IMR-90 (cell line): ENCODE measurements around the gene SLIT3. TPM values are rescaled to one million over a fixed set of nuclear protein-coding genes. Genes with fewer than 3 reads are reported as not detected.

Source experiments
- ATAC-seq: fragments of 200-7000 bp; cut with Tn5 transposase; 2 replicates; pipeline ENCODE4 v1.9.1; 2020; ENCODE audit warnings: low read depth, mild to moderate bottlenecking, moderate library complexity
- BruUV-seq: library from RNA; stranded (reverse); fragments of 400-500 nt; replicated peaks from 2 replicates; lab custom pipeline; 2021; lab: Mats Ljungman, UMichigan
- CTCF ChIA-PET: fragments of 300-600 bp; formaldehyde crosslinking; extraction: SDS; loops from one replicate; lab custom pipeline; 2021; ENCODE audit warnings: antibody characterized with exemption; lab: Yijun Ruan, JAX
- POLR2A ChIA-PET: fragments of 300-600 bp; sonication (Branson Sonifier 250); formaldehyde crosslinking; loops from one replicate; lab custom pipeline; 2022; ENCODE audit warnings: antibody characterized with exemption; ENCODE audit not compliant: unreplicated experiment; lab: Charles Lee
- DNase-seq: peaks from one replicate; pipeline ENCODE4 v3.0.0; 2013
- H2AFZ ChIP-seq: replicated peaks from 2 replicates; pipeline ENCODE3; 2013; ENCODE audit warnings: low read length, mild to moderate bottlenecking; ENCODE audit not compliant: poor library complexity
- H2AK5ac ChIP-seq: 2 replicates; pipeline ENCODE4 v1.6.1; 2013; ENCODE audit warnings: low read depth, low read length, inconsistent platforms
- H2AK9ac ChIP-seq: replicated peaks from 2 replicates; pipeline ENCODE3; 2013; ENCODE audit warnings: mild to moderate bottlenecking, low read depth, low read length, moderate library complexity; ENCODE audit not compliant: poor library complexity
- H2BK120ac ChIP-seq: 2 replicates; pipeline ENCODE4 v1.6.1; 2013; ENCODE audit warnings: low read depth, low read length, inconsistent platforms
- H2BK15ac ChIP-seq: 3 replicates; pipeline ENCODE4 v1.6.1; 2013; ENCODE audit warnings: low read depth, low read length, inconsistent platforms
- H2BK20ac ChIP-seq: 2 replicates; pipeline ENCODE4 v1.6.1; 2013; ENCODE audit warnings: low read depth, mild to moderate bottlenecking, inconsistent platforms, low read length, moderate library complexity
- H2BK5ac ChIP-seq: 2 replicates; pipeline ENCODE4 v1.6.1; 2013; ENCODE audit warnings: mild to moderate bottlenecking, low read depth, low read length, inconsistent platforms; ENCODE audit not compliant: poor library complexity, severe bottlenecking
- H3K14ac ChIP-seq: replicated peaks from 2 replicates; pipeline ENCODE4 v1.6.1; 2013; ENCODE audit warnings: low read depth, low read length, inconsistent platforms
- H3K18ac ChIP-seq: 2 replicates; pipeline ENCODE4 v1.6.1; 2013; ENCODE audit warnings: low read depth, low read length, control low read depth
- H3K23ac ChIP-seq: 2 replicates; pipeline ENCODE4 v1.6.1; 2013; ENCODE audit warnings: low read depth, low read length, inconsistent platforms
- H3K27ac ChIP-seq: 2 replicates; pipeline ENCODE4 v1.5.1; 2013; ENCODE audit warnings: mild to moderate bottlenecking, control low read depth, low read length; ENCODE audit not compliant: insufficient read depth
- H3K27me3 ChIP-seq: 2 replicates; pipeline ENCODE4 v1.6.1; 2013; ENCODE audit warnings: low read length; ENCODE audit not compliant: control insufficient read depth, insufficient read depth
- H3K36me3 ChIP-seq: 2 replicates; pipeline ENCODE4 v1.6.1; 2013; ENCODE audit warnings: low read length, mixed read lengths; ENCODE audit not compliant: control insufficient read depth, insufficient read depth
- H3K4ac ChIP-seq: 2 replicates; pipeline ENCODE4 v1.6.1; 2013; ENCODE audit warnings: low read depth, low read length, inconsistent platforms
- H3K4me1 ChIP-seq: 2 replicates; pipeline ENCODE4 v1.6.1; 2013; ENCODE audit warnings: low read length, mixed read lengths; ENCODE audit not compliant: control insufficient read depth, insufficient read depth
- H3K4me2 ChIP-seq: 2 replicates; pipeline ENCODE4 v1.6.1; 2013; ENCODE audit warnings: low read depth, mild to moderate bottlenecking, control low read depth, low read length, moderate library complexity
- H3K4me3 ChIP-seq: 2 replicates; pipeline ENCODE4 v1.5.1; 2013; ENCODE audit warnings: low read depth, mild to moderate bottlenecking, control low read depth, low read length, moderate library complexity; ENCODE audit not compliant: insufficient read depth
- H3K56ac ChIP-seq: 2 replicates; pipeline ENCODE4 v1.6.1; 2013; ENCODE audit warnings: low read length, inconsistent platforms; ENCODE audit not compliant: insufficient read depth; ENCODE audit errors: extremely low read depth
- H3K79me1 ChIP-seq, 2 experiments: 2 replicates each; pipeline ENCODE4 v1.6.1; 2013; ENCODE audit warnings: low read length in 2 of 2, inconsistent platforms in 1 of 2, low read depth in 1 of 2
- H3K9ac ChIP-seq: 2 replicates; pipeline ENCODE4 v1.6.1; 2013; ENCODE audit warnings: low read depth, low read length, control low read depth
- H3K9me1 ChIP-seq: 2 replicates; pipeline ENCODE4 v1.6.1; 2013; ENCODE audit warnings: low read length, inconsistent platforms; ENCODE audit not compliant: insufficient read depth
- H3K9me3 ChIP-seq: 2 replicates; pipeline ENCODE4 v1.6.1; 2013; ENCODE audit warnings: low read length; ENCODE audit not compliant: control insufficient read depth, insufficient read depth
- H4K20me1 ChIP-seq: 2 replicates; pipeline ENCODE4 v1.6.1; 2013; ENCODE audit warnings: low read length, inconsistent platforms; ENCODE audit not compliant: insufficient read depth
- H4K5ac ChIP-seq: 2 replicates; pipeline ENCODE4 v1.6.1; 2013; ENCODE audit warnings: mild to moderate bottlenecking, low read depth, low read length, control low read depth
- H4K8ac ChIP-seq, 2 experiments: 2 replicates each; pipeline ENCODE4 v1.6.1; 2013; ENCODE audit warnings: low read depth in 2 of 2, low read length in 2 of 2, control low read depth in 1 of 2, inconsistent platforms in 1 of 2
- H4K91ac ChIP-seq: 2 replicates; pipeline ENCODE4 v1.6.1; 2013; ENCODE audit warnings: low read depth, low read length, inconsistent platforms; ENCODE audit not compliant: insufficient read depth
- BHLHE40 ChIP-seq: fragments of 150-350 bp; IDR thresholded peaks from 2 replicates; pipeline ENCODE4 v1.6.1; 2016; ENCODE audit warnings: mild to moderate bottlenecking, low read depth, low read length
- CEBPB ChIP-seq: IDR thresholded peaks from 2 replicates; pipeline ENCODE4 v1.6.1; 2012; ENCODE audit warnings: low read depth, low read length, improper control_type of control experiment
- CHD1 ChIP-seq: IDR thresholded peaks from 2 replicates; pipeline ENCODE4 v1.6.1; 2012; ENCODE audit warnings: low read depth, low read length, improper control_type of control experiment
- FOS ChIP-seq: fragments of 150-350 bp; IDR thresholded peaks from 2 replicates; pipeline ENCODE4 v1.6.1; 2016; ENCODE audit warnings: low read depth, low read length
- MAZ ChIP-seq: IDR thresholded peaks from 2 replicates; pipeline ENCODE4 v1.6.1; 2012; ENCODE audit warnings: low read depth, mild to moderate bottlenecking, low read length, improper control_type of control experiment, moderate library complexity, borderline replicate concordance
- MXI1 ChIP-seq: IDR thresholded peaks from 2 replicates; pipeline ENCODE4 v1.6.1; 2012; ENCODE audit warnings: low read depth, mild to moderate bottlenecking, low read length, moderate library complexity, borderline replicate concordance
- NFE2L2 ChIP-seq: fragments of 150-350 bp; IDR thresholded peaks from 2 replicates; pipeline ENCODE4 v1.6.1; 2016; ENCODE audit warnings: low read depth, mild to moderate bottlenecking, low read length
- POLR2A ChIP-seq: IDR thresholded peaks from 2 replicates; pipeline ENCODE4 v1.6.1; 2012; ENCODE audit warnings: mild to moderate bottlenecking, low read depth, low read length
- RAD21 ChIP-seq: IDR thresholded peaks from 2 replicates; pipeline ENCODE4 v1.6.1; 2012; ENCODE audit warnings: low read length, improper control_type of control experiment
- RCOR1 ChIP-seq: IDR thresholded peaks from 2 replicates; pipeline ENCODE4 v1.6.1; 2012; ENCODE audit warnings: mild to moderate bottlenecking, low read length, improper control_type of control experiment; ENCODE audit not compliant: insufficient replicate concordance
- RFX5 ChIP-seq: IDR thresholded peaks from 2 replicates; pipeline ENCODE4 v1.8.0; 2012; ENCODE audit warnings: low read depth, mild to moderate bottlenecking, low read length, moderate library complexity
- SMC3 ChIP-seq: fragments of 150-350 bp; IDR thresholded peaks from 2 replicates; pipeline ENCODE4 v1.6.1; 2016; ENCODE audit warnings: low read depth, mild to moderate bottlenecking, antibody characterized with exemption, low read length, moderate library complexity
- WGBS, 2 experiments: methylation state at CpG; one replicate each; pipeline versions ENCODE4 v1.1.5 to v1.1.7; 2013; ENCODE audit warnings: missing lambda C conversion rate in 2 of 2; ENCODE audit not compliant: insufficient read length in 1 of 2; ENCODE audit errors: extremely low coverage in 2 of 2; 5-methylcytosine and 5-hydroxymethylcytosine counted together
- dilution Hi-C: fragments of 300-500 bp; cut with HindIII; formaldehyde crosslinking; loops from one replicate; pipeline ENCODE4 v1.14.3; 2018; ENCODE audit warnings: low sequenced_read_pairs; ENCODE audit not compliant: unreplicated experiment
- in situ Hi-C: fragments of 300-500 bp; cut with MboI; formaldehyde crosslinking; loops from 3 replicates; pipeline ENCODE4 v1.14.3; 2019; ENCODE audit warnings: low sequenced_read_pairs, inconsistent platforms, mixed read lengths
- intact Hi-C: fragments of 100-400 bp; cut with micrococcal nuclease; formaldehyde crosslinking; loops from 2 replicates; pipeline ENCODE4 v1.10.0; 2022
- polyA plus RNA-seq, 3 experiments: library from polyadenylated mRNA; depleted of rRNA; stranded (reverse); fragments of >200 nt; gene quantifications; 2 replicates each; pipeline ENCODE4 v1.2.3, GENCODE V29; 2012; ENCODE audit warnings: low replicate concordance in 1 of 3
- total RNA-seq: library from RNA; depleted of rRNA; stranded (reverse); fragments of >200 nt; gene quantifications from 2 replicates; pipeline ENCODE4 v1.2.3, GENCODE V29; 2012
- TF ChIP-seq, protein P1 (sequence below): fragments of 150-350 bp; IDR thresholded peaks from 2 replicates; pipeline ENCODE4 v1.6.1; 2017; ENCODE audit warnings: mild to moderate bottlenecking, antibody characterized with exemption, low read length, low read depth
- TF ChIP-seq, protein P2 (sequence below): conservative IDR thresholded peaks from 2 replicates; pipeline ENCODE4 v1.5.1; 2012; ENCODE audit warnings: mild to moderate bottlenecking, low read depth, low read length, improper control_type of control experiment
- TF ChIP-seq, protein P3 (sequence below): fragments of 150-350 bp; IDR thresholded peaks from 2 replicates; pipeline ENCODE4 v1.6.1; 2016; ENCODE audit warnings: low read depth, mild to moderate bottlenecking, low read length, moderate library complexity, borderline replicate concordance

Gene SLIT3
- total and polyA plus RNA-seq, 2 of the 4 experiments (the other 2 are of a cell fraction), result 0.18 to 0.50 TPM

DNA sequence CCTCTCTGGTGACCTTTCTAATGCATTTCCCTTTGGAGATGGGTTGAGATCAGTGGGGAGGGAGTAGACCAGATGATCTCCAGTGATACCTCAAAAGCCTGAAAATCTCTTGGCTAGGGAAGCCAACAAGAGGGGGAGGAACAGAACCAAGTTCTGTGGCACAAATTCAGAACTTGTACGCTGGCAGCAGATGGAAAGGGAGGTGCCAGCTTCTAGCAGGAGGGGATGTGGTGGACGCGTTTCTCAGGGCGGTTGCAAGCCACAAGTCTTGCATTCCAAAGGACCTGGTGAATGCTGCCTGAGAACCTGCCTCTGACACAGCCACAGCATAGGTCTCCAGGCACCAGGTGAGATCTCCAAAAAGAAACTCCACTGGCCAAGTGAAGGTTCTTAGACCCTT, 13.4 kb downstream of the SLIT3 start:
- Histone ChIP-seq H2BK5ac (no peak overlapping the region), H2AK5ac (no peak overlapping the region), H3K23ac (no peak overlapping the region), H3K4me2 (no peak overlapping the region), H2BK20ac (no peak overlapping the region), H4K20me1 (no peaks in the 10 kb centered on the region), H3K36me3 (no peaks in the 10 kb centered on the region), H3K14ac (no peak overlapping the region), H3K4me1 (no peaks in the 10 kb centered on the region), H3K79me1 (no peaks in the 10 kb centered on the region), H3K4me3 (no peak overlapping the region), H3K9me3 (no peaks in the 10 kb centered on the region), H3K4ac (no peak overlapping the region), H4K8ac (no peak overlapping the region), H2BK15ac (no peak overlapping the region), H2AFZ (no peak overlapping the region), H3K9me1 (no peaks in the 10 kb centered on the region), H3K27me3 (no peaks in the 10 kb centered on the region; the same call in 1 of the 2 replicates), H2BK120ac (no peak overlapping the region), H2AK9ac (no peak overlapping the region), H3K9ac (no peak overlapping the region), H3K18ac (no peak overlapping the region), H4K91ac (no peak overlapping the region), H3K56ac (no peak overlapping the region), H4K5ac (no peak overlapping the region), H3K27ac (no peak overlapping the region)
- in situ Hi-C loops (loop anchor here (25.0 kb wide), 1 partner anchor 1025 kb away; no protein-coding TSS in a partner anchor), dilution Hi-C loops (no loop called here), intact Hi-C loops (no loop called here)
- ATAC-seq (no peak), DNase-seq (no peak)
- TF ChIP-seq MXI1, result no peak
- no peak for TF ChIP-seq RCOR1
- TF ChIP-seq BHLHE40, result no peak
- TF ChIP-seq, protein P1, sequence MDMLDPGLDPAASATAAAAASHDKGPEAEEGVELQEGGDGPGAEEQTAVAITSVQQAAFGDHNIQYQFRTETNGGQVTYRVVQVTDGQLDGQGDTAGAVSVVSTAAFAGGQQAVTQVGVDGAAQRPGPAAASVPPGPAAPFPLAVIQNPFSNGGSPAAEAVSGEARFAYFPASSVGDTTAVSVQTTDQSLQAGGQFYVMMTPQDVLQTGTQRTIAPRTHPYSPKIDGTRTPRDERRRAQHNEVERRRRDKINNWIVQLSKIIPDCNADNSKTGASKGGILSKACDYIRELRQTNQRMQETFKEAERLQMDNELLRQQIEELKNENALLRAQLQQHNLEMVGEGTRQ, result no peak
- TF ChIP-seq FOS, result no peak
- no peak for TF ChIP-seq SMC3
- TF ChIP-seq CEBPB, result no peak
- TF ChIP-seq POLR2A, result no peak
- TF ChIP-seq CHD1, result no peak
- no peak for TF ChIP-seq RFX5
- TF ChIP-seq RAD21, result no peak
- TF ChIP-seq, protein P2, sequence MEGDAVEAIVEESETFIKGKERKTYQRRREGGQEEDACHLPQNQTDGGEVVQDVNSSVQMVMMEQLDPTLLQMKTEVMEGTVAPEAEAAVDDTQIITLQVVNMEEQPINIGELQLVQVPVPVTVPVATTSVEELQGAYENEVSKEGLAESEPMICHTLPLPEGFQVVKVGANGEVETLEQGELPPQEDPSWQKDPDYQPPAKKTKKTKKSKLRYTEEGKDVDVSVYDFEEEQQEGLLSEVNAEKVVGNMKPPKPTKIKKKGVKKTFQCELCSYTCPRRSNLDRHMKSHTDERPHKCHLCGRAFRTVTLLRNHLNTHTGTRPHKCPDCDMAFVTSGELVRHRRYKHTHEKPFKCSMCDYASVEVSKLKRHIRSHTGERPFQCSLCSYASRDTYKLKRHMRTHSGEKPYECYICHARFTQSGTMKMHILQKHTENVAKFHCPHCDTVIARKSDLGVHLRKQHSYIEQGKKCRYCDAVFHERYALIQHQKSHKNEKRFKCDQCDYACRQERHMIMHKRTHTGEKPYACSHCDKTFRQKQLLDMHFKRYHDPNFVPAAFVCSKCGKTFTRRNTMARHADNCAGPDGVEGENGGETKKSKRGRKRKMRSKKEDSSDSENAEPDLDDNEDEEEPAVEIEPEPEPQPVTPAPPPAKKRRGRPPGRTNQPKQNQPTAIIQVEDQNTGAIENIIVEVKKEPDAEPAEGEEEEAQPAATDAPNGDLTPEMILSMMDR, result no peak
- no peak for TF ChIP-seq MAZ
- TF ChIP-seq, protein P3, sequence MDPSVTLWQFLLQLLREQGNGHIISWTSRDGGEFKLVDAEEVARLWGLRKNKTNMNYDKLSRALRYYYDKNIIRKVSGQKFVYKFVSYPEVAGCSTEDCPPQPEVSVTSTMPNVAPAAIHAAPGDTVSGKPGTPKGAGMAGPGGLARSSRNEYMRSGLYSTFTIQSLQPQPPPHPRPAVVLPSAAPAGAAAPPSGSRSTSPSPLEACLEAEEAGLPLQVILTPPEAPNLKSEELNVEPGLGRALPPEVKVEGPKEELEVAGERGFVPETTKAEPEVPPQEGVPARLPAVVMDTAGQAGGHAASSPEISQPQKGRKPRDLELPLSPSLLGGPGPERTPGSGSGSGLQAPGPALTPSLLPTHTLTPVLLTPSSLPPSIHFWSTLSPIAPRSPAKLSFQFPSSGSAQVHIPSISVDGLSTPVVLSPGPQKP, result no peak
- no peak for TF ChIP-seq NFE2L2
- ChIA-PET POLR2A (no interaction called here), CTCF (interaction anchor here (1.0 to 1.1 kb wide), 2 partner anchors 13 to 15 kb away, joined by 3 read pairs; partner anchors contain the start of gene SLIT3)
- BruUV-seq, result no TSS peak
- no CpG with 5 or more reads among the region's 4 CpGs for WGBS, 2 experiments
